Measurements from ENCODE around the gene NFIA. TPM values are rescaled to one million over a fixed set of nuclear protein-coding genes. Genes with fewer than 3 reads are reported as not detected.
A peak's percentile ranks its signal among the peaks of the same experiment; 100 is the strongest.

Gene NFIA
- total RNA-seq, 2 experiments from 2014 or later = 0.98 to 1.1 TPM

DNA sequence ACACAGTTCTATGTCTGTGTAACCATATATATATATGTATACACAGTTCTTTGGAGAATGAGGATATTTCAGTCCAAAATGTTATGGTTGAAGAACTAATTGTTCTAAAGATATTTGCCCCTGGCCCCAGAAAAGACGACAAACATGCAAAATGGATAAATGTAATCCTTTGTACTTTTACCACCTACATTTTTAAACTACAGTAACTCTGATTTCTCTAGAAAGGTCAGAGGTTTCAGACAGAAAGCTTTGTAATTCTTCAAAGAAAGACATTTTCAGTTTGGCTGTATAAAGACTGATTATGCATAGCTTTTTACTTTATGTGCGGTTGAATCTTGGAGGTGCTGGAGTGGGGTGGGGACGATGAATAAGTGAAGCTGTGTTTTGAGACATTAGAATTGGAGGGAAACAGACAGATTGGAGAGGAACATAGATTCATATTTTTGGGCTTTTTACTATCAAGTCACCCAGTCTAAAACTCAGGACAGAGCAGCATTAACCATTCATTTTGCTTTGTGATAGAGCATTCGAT is 16.6 kb downstream of the NFIA start:
- no peak overlapping the region for H3K4me3 Mint-ChIP-seq

DNA sequence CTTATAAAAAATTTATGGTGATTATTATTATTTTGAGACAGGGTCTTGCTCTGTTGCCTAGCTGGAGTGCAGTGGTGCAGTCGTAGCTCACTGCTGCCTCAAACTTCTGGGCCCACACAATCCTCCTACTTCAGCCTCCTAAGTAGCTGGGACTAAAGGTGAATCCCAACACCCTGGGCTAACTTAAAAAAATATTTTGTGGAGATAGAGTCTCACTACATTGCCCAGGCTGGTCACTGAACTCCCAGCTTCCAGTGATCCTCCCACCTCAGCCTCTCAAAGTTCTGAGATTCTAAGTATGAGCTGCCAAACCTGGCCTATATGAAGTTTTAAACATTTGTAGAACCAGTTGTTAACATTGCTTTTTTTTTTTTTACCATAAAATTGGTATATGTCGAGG is 18.2 kb downstream of the NFIA start:
- CTCF ChIA-PET = no interaction called here
- Mint-ChIP-seq H3K27ac (no peak overlapping the region), H3K4me3 (no peak overlapping the region), H3K36me3 (ENCODE audit: low read depth) (no peaks in the 10 kb centered on the region), H3K9me3 (no peaks in the 10 kb centered on the region), H3K27me3 (ENCODE audit: low read depth) (no peaks in the 10 kb centered on the region), H3K4me1 (ENCODE audit: low read depth) (peaks cover 8% of the 10 kb centered on the region)
- DNase-seq = no peak
- intact Hi-C loops (cut with micrococcal nuclease) = no loop called here

More for the DNA sequence above, 16.6 kb downstream of the NFIA start:
- no peak overlapping the region for H3K27ac Mint-ChIP-seq
- H3K9me3 Mint-ChIP-seq = no peaks in the 10 kb centered on the region
- H3K36me3 Mint-ChIP-seq (ENCODE audit: low read depth) = no peaks in the 10 kb centered on the region
- H3K27me3 Mint-ChIP-seq (ENCODE audit: low read depth) = no peaks in the 10 kb centered on the region
- peak; percentile 7 for DNase-seq
- intact Hi-C loops (cut with micrococcal nuclease) = no loop called here
- peaks cover 8% of the 10 kb centered on the region for H3K4me1 Mint-ChIP-seq (ENCODE audit: low read depth)
- CTCF ChIA-PET = interaction anchor here (1.4 kb wide), 1 partner anchor 50 kb away, joined by 4 read pairs; no protein-coding TSS in a partner anchor

- intact Hi-C loops (cut with micrococcal nuclease) = no loop called here
- peaks cover 8% of the 10 kb centered on the region for H3K4me1 Mint-ChIP-seq (ENCODE audit: low read depth)
- H3K36me3 Mint-ChIP-seq (ENCODE audit: low read depth) = no peaks in the 10 kb centered on the region
- no peak overlapping the region for H3K27ac Mint-ChIP-seq
- no peak for DNase-seq
- no peak overlapping the region for H3K4me3 Mint-ChIP-seq
- CTCF ChIA-PET = no interaction called here
- H3K27me3 Mint-ChIP-seq (ENCODE audit: low read depth) = no peaks in the 10 kb centered on the region
- H3K9me3 Mint-ChIP-seq = no peaks in the 10 kb centered on the region
These were observed 19.2 kb downstream of the NFIA start for GRCh38 chr1:61101536-61101935.

GRCh38 chr1:61102041-61102440 is 19.7 kb downstream of the NFIA start:
- no peak for DNase-seq
- Mint-ChIP-seq H3K4me3 (no peak overlapping the region), H3K36me3 (ENCODE audit: low read depth) (no peaks in the 10 kb centered on the region), H3K4me1 (ENCODE audit: low read depth) (peaks cover 8% of the 10 kb centered on the region), H3K27ac (no peak overlapping the region), H3K9me3 (no peaks in the 10 kb centered on the region), H3K27me3 (ENCODE audit: low read depth) (no peaks in the 10 kb centered on the region)
- CTCF ChIA-PET = no interaction called here
- intact Hi-C loops (cut with micrococcal nuclease) = no loop called here

GRCh38 chr1:61102621-61103020 is 20.3 kb downstream of the NFIA start:
- Mint-ChIP-seq H3K27ac (no peak overlapping the region), H3K27me3 (ENCODE audit: low read depth) (no peaks in the 10 kb centered on the region), H3K36me3 (ENCODE audit: low read depth) (no peaks in the 10 kb centered on the region), H3K4me1 (ENCODE audit: low read depth) (peaks cover 8% of the 10 kb centered on the region), H3K4me3 (no peak overlapping the region), H3K9me3 (no peaks in the 10 kb centered on the region)
- intact Hi-C loops (cut with micrococcal nuclease) = no loop called here
- CTCF ChIA-PET = no interaction called here
- no peak for DNase-seq

DNA sequence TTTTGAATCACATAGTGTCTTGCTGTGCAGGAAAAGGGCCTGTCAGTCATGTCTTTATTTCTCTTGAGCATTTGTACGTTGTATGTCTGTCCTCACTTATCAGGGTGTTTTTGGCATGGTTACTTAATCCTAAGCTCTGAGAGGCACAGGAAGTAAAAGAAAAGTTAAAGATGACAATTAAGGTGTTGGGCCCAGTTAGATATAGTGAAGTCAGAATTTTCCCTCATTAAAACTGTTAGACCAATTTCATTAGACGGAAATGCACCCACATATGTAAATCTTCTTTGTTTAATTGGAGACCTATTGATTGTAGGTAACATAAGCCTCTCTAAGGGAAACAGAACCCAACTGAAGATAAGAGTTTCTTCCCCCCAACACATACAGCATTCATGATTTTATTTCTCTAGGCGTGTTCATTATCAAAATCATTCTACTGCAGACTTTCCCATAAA is 21.9 kb downstream of the NFIA start:
- no peak for DNase-seq
- CTCF ChIA-PET = no interaction called here
- no peak overlapping the region for H3K27ac Mint-ChIP-seq
- H3K4me1 Mint-ChIP-seq (ENCODE audit: low read depth) = peaks cover 4% of the 10 kb centered on the region
- H3K36me3 Mint-ChIP-seq (ENCODE audit: low read depth) = no peaks in the 10 kb centered on the region
- no peak overlapping the region for H3K4me3 Mint-ChIP-seq
- intact Hi-C loops (cut with micrococcal nuclease) = no loop called here
- no peaks in the 10 kb centered on the region for H3K9me3 Mint-ChIP-seq
- H3K27me3 Mint-ChIP-seq (ENCODE audit: low read depth) = no peaks in the 10 kb centered on the region

- CTCF ChIA-PET = no interaction called here
- intact Hi-C loops (cut with micrococcal nuclease) = no loop called here
- Mint-ChIP-seq H3K36me3 (ENCODE audit: low read depth) (no peaks in the 10 kb centered on the region), H3K9me3 (no peaks in the 10 kb centered on the region), H3K4me1 (ENCODE audit: low read depth) (no peaks in the 10 kb centered on the region), H3K27me3 (ENCODE audit: low read depth) (no peaks in the 10 kb centered on the region), H3K27ac (no peak overlapping the region), H3K4me3 (no peak overlapping the region)
- no peak for DNase-seq
These were observed 25.3 kb downstream of the NFIA start for GRCh38 chr1:61107638-61108037.

DNA sequence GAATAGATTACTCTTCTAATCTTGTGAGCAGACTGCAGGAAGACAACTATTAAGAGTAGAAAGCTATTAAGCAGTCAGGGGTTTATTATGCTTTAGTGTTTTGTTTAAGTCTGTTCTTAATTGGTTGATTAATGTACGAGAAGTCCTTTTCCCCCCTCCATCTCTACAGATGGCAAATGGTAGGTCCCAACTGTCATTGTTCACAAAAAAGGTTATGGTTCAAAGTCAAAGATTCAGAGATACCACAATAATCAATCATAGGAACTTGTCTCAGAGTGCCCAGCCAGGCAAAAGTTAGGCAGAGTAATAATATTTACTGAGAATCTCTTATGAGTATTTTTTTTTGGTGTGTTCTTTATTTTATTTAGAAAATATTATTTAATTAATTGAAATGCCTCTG is 26.8 kb downstream of the NFIA start:
- Mint-ChIP-seq H3K27ac (no peak overlapping the region), H3K9me3 (no peaks in the 10 kb centered on the region), H3K27me3 (ENCODE audit: low read depth) (no peaks in the 10 kb centered on the region), H3K36me3 (ENCODE audit: low read depth) (no peaks in the 10 kb centered on the region), H3K4me1 (ENCODE audit: low read depth) (no peaks in the 10 kb centered on the region), H3K4me3 (no peak overlapping the region)
- CTCF ChIA-PET = no interaction called here
- intact Hi-C loops (cut with micrococcal nuclease) = no loop called here
- no peak for DNase-seq

- DNase-seq = no peak
- CTCF ChIA-PET = no interaction called here
- Mint-ChIP-seq H3K9me3 (no peaks in the 10 kb centered on the region), H3K36me3 (ENCODE audit: low read depth) (no peaks in the 10 kb centered on the region), H3K4me1 (ENCODE audit: low read depth) (no peaks in the 10 kb centered on the region), H3K27me3 (ENCODE audit: low read depth) (no peaks in the 10 kb centered on the region), H3K27ac (no peak overlapping the region), H3K4me3 (no peak overlapping the region)
- intact Hi-C loops (cut with micrococcal nuclease) = no loop called here
These were observed 27.5 kb downstream of the NFIA start for GRCh38 chr1:61109910-61110309.

GRCh38 chr1:61110554-61110953 is 28.2 kb downstream of the NFIA start:
- H3K27ac Mint-ChIP-seq = no peak overlapping the region
- no peaks in the 10 kb centered on the region for H3K36me3 Mint-ChIP-seq (ENCODE audit: low read depth)
- intact Hi-C loops (cut with micrococcal nuclease) = no loop called here
- CTCF ChIA-PET = no interaction called here
- H3K4me3 Mint-ChIP-seq = no peak overlapping the region
- no peak for DNase-seq
- H3K4me1 Mint-ChIP-seq (ENCODE audit: low read depth) = no peaks in the 10 kb centered on the region
- H3K27me3 Mint-ChIP-seq (ENCODE audit: low read depth) = no peaks in the 10 kb centered on the region
- no peaks in the 10 kb centered on the region for H3K9me3 Mint-ChIP-seq

DNA sequence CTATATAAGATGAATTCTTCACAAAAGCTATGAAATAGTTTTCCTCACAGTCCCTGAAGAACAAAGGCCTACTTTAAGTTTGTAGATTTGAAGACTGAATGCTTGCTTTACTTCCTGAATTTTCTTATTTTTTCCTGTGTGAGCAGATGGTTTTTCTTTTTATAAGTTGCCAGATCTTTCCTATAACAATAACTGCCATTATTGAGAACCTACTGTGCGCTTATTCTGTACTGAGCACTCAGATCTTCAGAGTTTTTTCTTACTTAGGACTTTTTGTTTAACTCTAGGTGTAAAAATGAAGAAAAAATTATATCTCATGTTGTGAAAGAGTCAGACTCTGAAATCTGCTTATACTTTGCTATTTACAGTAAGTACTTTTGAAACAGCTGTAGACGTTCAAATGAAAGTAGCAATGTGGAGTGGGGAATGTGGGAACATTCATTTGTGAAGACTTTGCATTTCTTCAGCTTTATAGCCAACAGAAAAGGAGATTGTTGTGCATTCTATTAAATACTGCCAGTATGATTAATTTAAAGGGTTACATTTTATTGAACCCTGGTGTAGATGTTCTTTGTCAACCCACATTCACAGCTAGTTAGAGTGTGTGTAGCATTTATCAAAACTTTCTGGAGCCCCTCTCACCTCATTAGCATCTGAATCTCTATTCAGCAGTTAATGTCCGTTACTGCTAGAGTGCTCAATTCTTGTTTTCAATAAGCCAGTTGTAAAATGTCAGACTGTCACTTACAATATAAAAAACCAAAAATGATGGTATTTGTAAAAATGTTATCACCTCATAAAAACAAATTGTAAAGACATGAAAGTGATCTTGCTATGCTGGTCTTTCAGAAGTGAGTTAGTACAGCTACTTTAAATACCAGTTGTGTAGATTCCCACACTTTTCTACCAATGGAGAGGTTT is 29.0 kb downstream of the NFIA start:
- Mint-ChIP-seq H3K27ac (no peak overlapping the region), H3K36me3 (ENCODE audit: low read depth) (no peaks in the 10 kb centered on the region), H3K9me3 (no peaks in the 10 kb centered on the region), H3K4me3 (no peak overlapping the region), H3K27me3 (ENCODE audit: low read depth) (no peaks in the 10 kb centered on the region), H3K4me1 (ENCODE audit: low read depth) (no peaks in the 10 kb centered on the region)
- intact Hi-C loops (cut with micrococcal nuclease) = no loop called here
- CTCF ChIA-PET = interaction anchor here (0.6 kb wide), 1 partner anchor 54 kb away, joined by 3 read pairs; no protein-coding TSS in a partner anchor
- no peak for DNase-seq

GRCh38 chr1:61114178-61114870 is 32.0 kb downstream of the NFIA start:
- no peak overlapping the region for H3K27ac Mint-ChIP-seq
- CTCF ChIA-PET = no interaction called here
- H3K36me3 Mint-ChIP-seq (ENCODE audit: low read depth) = no peaks in the 10 kb centered on the region
- no peak overlapping the region for H3K4me3 Mint-ChIP-seq
- no peaks in the 10 kb centered on the region for H3K27me3 Mint-ChIP-seq (ENCODE audit: low read depth)
- no peaks in the 10 kb centered on the region for H3K4me1 Mint-ChIP-seq (ENCODE audit: low read depth)
- DNase-seq = no peak
- H3K9me3 Mint-ChIP-seq = no peaks in the 10 kb centered on the region
- intact Hi-C loops (cut with micrococcal nuclease) = no loop called here

GRCh38 chr1:61115436-61115835 is 33.1 kb downstream of the NFIA start:
- CTCF ChIA-PET = no interaction called here
- intact Hi-C loops (cut with micrococcal nuclease) = no loop called here
- H3K27ac Mint-ChIP-seq = no peak overlapping the region
- H3K36me3 Mint-ChIP-seq (ENCODE audit: low read depth) = no peaks in the 10 kb centered on the region
- no peak overlapping the region for H3K4me3 Mint-ChIP-seq
- no peaks in the 10 kb centered on the region for H3K27me3 Mint-ChIP-seq (ENCODE audit: low read depth)
- no peaks in the 10 kb centered on the region for H3K9me3 Mint-ChIP-seq
- H3K4me1 Mint-ChIP-seq (ENCODE audit: low read depth) = no peaks in the 10 kb centered on the region
- DNase-seq = no peak
